ENCODE measurements around the gene SHB.

SHB gene

DNA sequence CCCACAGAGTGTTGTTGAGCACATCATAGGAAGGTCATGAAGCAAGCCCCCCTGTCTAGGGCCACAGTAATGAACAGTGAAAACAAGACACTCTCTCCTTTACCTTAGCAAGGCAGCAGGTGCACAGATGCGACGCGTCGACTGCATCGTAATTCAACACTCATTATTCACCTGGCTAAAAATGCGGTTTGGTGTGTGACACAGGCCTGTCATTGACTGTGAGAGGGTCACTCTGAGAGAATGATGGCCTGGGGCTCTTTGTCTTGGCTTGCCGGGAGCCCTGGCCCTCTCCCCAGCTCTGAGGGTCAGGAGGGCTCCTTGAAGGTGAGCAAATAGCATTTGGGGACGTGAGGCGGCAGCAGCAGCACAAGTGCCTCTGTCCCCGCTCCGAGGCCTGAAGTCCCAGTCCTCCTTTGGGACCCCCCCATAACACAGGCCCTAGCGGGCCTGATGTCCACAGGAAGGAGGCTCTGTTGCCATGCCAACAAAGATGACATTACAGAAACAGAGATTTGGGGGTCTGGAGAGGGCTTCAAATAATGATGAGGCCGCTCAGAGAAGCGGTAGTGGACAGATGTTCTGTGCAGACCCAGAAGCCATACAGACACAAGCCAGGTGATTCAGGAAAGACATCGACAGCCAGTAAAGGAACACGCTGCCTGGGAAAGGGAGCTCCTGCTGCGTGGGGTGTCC, 46.7 kb downstream of the SHB start:
- DNase-seq: no peak

DNA sequence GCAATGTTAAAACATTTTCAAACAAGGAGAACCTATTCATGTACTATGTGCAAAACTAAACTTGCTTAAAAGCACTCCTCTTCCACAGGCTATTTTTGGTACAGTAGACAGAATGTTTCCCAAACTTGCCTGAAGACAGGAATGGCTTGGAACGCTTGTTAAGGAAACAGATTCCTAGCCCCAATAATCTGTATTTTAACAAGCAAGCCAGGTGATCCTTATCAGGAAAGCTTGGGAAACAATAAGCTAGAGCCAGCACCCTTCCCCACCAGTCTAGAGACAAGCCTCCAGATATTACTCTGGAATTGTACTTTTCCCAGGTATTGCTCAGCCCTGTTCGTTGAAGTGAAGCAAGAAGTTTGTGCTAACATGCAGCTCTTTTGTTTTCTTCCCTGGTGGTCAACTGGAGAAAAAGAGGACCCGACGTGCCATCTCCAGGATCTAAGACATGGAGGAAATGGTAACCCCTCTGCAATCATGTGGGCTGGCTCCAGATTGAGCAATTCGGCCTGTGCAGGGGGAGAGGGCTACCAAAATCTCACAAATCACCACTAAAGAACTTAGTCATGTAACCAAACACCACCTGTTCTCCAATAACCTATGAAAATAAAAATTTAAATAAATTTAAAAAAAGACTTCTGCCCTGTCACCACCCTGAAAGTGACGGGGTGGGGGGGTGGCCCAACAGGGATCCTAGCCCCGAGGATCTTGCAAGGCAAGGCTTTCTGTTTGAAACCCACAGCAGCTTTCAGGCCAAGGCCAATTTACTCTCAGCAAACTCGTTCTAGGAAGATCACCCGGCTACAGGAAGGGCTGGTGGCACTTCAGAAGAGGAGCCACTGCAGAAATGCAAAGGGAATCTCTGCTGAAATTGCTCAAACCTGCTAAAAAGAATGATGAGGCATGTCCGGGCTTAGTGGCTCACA, 48.6 kb downstream of the SHB start:
- DNase-seq: no peak

DNA sequence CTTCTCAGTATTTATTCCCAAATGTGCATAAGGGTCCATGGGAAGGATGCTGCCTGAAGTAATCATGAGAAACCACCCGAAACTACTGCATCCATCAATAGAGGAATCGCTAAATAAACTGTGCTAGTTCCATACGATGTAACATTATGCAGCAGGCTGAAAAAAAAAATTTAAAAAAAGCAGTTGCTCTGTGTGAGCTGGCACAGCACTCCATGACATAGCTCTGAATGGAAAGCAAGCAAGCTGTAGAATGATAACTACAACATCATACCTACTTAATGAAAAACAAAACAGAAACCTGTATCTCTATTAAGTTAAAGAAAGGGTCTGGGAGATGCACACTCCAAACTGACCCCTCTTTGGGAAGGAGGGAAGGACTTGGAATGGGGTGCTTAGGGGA, 49.3 kb downstream of the SHB start:
- DNase-seq: no peak

DNA sequence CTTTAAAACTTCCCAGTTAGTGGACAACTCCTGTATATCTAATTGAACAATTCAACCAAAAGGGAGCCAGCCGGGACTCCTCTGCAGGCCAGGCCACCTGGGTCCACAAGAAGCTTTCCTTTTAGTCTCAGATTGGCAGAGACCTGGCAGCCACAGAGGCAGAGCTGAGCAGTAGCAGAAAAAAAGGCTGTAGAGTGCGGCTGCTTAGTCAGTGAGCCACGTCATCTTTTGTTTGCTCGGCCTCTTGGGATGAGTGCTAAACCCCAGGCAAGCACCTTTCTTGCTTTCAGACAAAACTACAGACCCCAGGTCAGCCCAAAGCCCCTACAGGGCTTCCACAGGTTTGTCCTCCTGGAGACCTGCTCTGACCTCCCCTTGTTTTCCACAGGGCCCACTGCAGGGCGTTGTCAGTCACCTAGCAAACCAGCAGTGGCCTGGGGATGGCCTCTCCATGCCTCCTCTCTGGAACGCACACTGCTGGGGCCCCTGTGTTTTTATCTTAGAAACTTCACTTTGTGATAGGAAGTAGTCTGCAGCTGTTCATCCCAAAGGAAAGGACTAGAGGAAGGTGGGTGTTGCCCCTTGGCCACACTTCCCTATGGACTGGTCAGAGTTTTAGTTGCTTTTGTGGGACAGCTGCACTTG, 49.9 kb downstream of the SHB start:
- no peak for DNase-seq

DNA sequence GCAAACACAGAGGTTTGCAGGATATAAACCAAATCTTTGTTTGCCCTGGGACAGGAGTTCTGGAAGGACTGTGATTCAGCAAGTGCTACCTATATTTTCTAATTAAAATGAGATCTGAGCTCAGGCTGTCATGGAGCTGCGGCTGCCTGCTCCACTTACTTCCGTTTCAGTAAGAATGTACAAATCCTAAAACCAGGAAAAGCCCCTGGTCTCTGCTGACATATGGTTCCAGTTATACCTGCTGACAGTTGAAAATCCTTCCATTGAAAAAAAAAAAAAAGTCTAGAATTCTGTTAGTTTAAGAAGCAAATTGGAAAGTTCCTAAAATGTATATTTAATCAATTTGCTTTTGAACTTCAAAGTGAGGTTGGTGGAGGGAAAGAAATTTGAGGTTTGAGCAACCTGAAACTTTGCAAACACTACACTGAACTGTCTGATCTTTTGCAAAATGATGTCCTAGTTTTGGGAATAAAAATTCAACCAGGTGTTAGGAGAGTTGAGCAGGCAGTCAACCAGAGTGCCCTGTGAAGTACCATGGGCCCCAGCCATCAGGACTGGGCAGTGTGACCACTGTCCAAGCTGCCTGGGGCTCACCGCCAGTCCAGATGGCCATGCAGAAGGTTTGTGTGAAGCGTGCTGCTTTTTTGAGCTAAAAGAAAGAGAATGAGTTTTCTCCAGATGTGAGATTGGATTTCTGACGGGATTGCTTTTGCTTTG, 50.6 kb downstream of the SHB start:
- no peak for DNase-seq

DNA sequence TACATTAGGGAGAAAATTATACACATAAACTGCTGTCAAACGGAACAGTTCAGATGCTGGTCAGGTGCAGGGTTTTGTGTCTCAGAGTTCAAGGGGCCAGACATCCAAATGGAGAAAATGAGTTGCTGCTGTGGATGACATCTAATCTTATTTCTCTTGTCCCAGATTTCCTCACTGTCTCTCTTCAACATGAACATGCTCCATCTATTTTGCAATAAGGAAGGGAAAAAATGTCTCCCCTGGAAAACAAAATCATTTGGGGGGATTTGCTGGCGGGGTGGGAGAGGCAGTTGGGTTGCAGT, 51.2 kb downstream of the SHB start:
- no peak for DNase-seq

DNA sequence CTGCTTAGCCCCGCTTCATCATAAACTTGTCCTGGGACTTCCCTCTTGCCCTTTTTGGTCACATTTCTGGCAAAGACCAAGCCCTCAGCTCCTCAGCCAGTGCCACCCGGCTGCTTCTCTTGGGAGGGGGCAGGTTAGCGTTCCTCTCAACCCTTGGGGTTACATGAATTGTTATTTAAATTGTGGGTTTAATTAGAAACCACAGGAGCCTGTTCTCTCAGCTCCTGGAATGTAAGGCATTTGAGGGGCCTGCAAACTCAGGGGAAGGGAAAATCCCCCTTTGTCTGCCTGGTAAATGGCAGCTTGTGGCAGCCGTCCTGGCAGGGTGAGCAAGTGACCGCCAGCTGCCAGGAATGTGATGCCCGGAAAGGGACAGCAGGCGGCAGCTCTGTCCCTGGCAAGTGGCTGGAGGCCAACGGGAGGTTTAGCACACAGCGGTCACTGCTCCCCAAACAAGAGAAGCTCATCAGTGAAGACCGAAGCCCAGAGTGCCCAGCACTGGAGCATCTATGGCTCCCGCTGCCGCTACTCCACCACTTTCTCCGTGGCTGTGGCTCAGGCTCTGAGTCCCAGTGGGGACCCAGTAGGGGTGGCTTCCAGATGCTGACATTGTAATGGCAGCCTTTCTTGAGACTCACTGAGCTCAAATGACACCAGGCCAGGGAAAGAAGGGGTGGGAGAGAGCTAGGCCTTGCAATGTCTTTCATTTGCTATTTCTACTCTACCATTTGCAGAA, 51.7 kb downstream of the SHB start:
- no peak for DNase-seq

DNA sequence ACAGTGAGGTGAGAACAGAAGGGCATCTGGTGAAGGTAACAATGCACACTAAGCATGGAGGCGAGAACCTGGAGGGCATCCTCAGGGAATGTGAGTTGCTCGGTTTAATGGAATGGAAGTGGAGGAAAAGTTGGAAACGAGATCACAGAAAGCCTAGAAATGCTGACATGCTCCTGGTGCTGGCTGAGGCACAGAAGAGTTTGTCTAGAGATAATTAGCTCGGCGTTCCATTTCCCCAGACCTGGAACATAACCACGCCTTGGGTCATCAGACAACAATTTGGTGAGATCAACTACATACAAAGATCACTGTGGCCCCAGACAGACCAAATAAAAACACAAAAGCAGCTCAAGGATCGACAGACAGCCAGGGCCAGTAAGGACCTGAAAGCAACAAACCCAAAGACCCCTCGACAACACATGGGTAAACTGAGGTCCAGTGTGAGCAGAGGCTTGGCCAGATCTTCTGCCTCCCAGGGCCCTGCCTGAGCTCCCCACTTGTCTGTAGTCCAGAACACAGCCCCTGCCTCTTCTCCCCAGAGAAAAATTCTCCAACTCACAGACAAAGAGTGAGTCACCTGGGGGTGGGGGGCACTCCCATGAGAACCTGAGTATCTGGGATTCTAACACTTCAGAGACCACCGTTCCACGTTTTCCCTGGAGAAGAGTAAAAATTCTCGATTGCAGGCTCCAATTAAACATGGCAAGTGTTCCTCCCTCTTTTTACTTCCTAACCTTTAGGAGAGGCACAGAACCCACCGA, 52.5 kb downstream of the SHB start:
- no peak for DNase-seq

DNA sequence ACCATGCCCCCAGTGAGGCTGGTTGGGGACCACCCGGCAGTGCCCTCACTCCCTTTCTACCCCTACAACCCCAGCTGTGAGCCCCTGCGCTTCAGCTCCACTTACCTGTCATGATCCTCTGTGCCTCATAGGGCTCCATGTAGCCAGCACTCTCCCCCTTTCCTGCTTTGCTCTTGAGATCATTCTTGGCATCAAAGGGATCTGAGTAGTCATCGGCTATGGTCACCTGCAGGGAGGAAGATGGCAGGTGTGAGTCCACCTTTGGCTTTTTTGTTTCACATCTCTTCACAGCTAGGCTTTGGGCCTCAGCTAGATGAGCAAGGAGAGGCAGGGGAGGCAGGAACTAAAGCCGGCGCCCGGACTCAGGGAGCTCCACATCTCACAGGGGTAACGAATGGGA, 53.1 kb downstream of the SHB start:
- no peak for DNase-seq

DNA sequence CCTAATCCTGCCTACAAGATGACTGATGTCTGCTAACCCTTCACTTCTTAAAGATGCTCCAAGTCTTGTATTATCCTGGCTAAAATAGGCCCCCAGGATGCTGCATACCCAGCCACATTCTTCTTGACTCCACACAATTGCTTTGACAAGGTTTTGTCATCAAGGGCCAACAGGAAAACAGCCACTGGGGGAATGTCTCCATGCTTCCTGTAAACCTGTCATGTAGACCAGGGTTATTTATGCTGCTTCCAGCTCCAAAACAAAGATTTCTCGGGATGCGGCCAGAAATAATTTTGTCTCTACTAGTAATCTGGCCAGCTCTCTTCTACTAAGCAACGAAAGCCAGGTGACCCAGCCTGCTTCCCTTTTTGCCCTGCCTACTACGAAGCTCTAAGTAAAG, 53.8 kb downstream of the SHB start:
- no peak for DNase-seq

DNA sequence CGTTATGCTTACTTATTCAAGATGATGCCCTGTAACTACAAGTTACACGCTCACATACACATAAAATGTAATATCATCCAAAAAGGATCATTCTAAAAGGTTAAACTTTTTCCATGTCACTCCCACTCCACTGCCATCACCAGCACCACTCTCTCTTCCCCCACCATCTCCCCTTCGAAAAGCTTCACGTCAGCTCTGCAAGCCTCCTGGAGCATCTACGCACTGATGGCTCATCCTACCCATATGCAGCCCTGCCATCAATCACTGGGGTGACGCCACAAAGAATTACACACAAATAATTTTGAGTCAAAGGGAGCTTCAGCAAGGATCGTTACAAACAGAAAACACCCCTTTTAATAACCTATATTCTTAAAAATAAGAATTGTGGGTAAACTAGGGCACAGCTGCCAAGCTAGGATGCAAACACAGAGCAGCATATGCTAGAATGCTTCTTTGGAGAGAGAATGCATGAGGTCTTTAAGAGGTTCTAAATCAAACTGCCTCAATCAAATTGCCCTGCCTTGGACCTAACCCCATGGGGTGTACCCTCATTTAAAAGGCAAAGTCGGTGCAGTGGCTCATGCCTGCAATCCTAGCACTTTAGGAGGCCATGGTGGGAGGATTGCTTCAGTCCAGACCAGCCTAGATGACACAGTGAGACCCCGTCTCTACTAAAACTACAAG, 56.1 kb downstream of the SHB start:
- no peak for DNase-seq

DNA sequence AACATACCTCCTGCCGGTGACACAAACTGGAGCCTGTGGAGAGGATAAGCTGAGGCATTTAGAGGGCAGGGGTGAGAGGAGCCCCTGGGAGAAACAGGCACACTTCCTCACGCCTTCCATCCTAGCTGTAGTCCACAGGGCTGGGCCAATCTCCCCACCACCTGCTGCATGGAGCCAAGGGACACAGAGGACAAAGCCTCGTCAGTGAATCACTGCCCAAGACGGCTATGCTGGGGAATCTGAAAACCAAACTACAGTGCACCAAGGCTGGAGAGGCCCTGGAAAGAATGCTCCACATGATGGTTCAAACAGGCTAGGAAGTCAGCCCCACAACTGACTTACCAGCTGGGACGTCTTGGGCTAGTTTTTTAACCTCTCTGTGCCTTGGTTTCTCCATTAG, 57.0 kb downstream of the SHB start:
- DNase-seq: no peak

DNA sequence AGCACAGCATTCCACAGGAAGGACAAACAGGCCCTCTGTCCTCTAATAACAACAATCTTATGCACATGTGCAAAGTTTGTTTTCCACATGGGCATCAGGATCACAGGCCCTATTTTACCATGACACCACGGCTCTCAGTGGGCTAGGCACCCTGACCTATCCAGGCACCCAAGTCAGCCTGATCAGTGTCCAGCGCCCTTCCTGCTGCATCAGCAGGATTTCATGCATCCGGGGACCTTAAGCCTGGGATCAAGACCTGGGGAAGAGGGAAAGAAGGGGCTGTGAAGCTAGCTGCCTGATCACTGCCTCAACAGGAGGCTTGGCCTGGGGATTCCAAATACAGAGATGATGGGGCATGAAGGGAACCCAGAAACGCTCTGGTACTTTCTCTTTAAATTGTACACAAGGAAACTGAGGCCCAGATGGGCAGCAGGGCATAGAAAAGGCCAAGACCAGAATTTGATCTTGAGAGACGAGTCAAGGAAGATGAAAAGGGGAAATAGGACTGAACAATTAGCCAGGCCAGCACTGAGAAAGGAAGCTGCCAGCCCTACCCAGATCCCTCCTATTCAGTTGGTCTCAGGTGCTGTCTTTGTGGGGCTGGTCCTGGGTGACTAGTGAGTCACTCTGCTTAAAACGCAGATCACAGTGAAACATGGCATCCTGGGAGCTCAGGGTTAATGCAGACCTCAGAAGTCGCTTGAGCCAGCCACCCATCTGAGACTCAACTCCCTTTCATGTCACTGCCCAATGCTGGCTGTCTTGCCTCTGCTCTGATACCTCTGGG, 57.9 kb downstream of the SHB start:
- no peak for DNase-seq

DNA sequence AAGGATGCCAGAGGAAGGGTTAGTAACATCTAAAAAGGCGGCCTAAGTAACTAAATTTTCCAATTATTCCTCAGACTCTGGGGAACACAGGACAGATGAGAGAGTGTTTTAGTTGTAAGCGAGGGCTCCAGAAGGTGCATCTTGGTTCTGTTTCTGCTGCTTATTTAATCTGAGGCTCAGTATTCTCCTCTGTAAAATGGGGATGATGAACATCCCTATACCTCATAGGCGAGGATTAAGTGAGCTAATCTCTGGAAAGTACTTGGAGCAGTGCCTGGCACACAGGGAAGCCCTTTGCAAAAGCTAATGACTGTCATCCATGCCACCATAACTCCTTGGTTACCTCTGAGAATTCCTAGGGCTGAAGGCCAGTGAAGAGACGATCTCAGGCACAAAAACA, 59.0 kb downstream of the SHB start:
- DNase-seq: no peak

DNA sequence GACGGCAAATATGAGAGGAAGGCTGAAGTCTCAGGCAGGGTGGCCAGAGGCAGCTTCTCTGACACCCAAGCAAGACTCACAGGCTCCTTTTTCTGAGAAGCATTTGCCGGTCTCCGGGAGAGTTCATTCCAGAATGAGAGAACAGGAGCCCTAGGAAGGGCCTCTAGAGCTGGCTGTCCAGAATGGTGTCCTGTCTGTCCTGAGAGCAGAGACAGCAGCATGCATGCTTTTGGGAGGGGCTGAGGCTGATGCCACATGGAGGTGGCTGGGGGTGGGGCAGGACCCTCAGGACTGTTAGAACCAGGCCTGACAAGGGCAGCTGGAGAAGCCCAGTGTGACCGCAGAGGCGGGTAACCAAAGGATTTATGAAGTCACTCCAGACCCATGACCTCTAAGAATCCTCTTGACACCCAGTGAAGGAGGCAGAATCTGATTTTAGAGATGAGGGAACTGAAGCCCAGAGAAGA, 60.0 kb downstream of the SHB start:
- DNase-seq: no peak

DNA sequence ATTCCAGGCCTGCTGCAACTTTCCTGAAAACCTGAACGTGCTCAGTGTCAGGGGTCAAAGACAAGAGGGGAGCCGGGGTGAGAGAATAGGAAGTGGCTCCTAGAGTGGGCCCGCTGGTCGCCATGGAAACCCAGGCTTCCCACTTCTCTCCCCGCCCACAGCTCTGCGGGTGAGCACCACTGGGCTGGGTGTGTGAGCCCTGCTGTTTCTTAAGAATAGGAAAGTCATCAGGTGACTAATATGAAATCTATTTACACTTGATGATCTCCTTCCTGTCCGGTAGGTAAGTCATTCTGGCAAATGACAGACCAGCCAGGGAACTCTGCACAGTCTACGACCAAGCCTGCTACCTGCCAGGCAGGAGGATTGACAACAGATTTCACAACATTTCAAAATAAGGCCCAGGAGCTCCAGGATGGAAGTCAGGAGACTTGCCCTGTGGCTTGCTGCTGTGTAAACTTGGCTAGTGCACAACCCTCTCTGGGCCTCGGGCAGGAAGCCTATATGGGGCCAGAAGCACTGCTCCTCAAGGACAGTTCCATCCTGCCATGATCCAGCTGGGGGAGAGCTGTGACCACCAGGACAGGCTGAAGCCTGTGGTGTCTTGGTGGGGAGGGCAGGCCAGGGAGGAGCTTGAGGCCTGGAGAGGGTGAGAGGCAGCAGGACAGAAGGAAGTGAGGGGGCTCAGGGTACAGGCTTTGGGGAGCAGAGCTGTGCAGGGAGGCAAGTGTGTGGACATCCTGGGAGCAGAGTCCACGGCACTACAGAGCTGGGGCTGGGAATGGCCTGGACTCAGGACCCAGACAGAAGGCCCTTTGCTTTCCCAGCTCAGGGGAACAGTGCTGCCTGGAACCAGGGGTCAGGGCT, 60.6 kb downstream of the SHB start:
- no peak for DNase-seq

DNA sequence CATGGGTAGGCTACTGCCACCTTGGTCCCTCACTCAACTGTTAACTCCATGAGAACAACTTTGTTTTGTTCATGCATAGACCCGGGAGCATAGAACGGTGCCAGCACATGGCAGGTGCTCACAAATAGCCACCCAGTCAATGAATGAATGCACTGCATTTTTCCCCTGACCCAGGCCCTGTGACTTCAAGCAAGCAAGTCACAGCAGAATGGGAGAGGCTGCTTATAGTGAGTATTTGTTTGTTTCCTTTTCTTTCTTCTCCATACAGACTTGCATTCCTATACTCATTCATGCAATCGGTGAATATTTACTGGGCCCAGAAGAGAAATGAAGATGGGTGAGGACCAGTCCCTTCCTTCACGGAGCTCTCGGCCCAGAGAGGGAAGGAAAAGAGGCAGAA, 62.0 kb downstream of the SHB start:
- DNase-seq: no peak

DNA sequence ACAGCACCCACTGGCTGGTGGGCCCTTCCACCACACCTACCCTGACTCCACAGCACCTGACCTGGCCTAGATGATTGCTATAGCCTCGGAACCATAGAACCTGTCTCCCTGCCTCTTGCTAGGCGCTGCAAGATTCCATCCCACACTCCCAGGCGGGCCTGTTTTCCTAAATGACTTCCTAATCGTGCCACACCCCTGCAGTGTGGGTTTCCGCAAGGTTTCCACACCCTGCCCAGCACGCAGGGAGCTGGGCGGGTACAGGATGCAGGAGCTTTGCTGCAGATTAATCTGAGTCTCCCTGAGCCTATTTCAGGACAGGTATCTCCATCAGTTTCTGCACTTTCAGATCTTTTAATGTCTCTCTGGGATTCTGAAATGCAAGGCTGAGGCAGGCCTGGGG, 62.9 kb downstream of the SHB start:
- DNase-seq: no peak

DNA sequence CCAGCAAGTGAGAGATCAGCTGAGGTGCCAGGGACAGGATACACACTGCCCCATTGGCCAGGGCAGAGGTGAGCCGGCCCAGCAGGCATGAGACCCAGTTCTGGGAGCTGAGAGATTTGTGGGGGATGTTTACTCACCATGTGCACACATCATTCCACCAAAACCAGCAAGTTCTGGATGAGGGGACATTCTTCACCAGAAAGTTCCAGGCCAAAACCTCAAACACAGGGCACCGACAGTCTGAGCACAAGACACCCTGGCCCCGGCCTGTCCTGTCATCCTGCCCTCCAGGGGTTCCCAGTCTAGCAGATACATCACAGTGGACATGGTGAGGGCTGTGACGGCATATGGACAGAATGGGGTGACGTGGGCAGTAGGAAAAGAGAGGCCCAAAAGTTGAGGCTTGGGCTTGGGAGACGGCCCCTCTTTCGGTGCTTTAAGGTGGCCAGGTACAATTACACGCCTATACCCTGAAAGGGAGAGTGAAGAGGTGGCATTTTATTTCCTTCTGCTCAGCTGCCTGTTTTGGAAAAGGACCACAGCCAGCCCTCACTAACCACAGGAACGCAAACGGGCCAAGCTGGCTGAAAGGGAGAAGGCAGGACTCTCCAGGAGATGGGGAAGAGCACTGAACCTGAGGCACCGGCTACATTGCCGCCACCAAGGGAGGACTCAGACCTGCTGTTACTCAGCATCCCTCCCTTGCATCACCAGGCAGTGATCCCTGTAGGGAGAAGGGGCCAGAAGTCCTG, 64.0 kb downstream of the SHB start:
- no peak for DNase-seq

Data from activated CD4-positive, CD25-positive, alpha-beta regulatory T cell treated with anti-CD3 and anti-CD28 coated beads, Interleukin-2, amount 50 U/mL, for 72 hours (primary cell).